Breast epithelium (tissue), 3 donors: Measurements from ENCODE around the gene THAP6.

Experiments used
- POLR2AphosphoS5 ChIP-seq, 3 donors: sonication (generic); formaldehyde crosslinking; IDR thresholded peaks; one replicate each; pipeline ENCODE4 v1.6.1; 2017; ENCODE audit warnings: antibody characterized with exemption in 3 of 3
- TF ChIP-seq, protein P1 (sequence below), 3 donors: fragments of 450-650 bp; IDR thresholded peaks; one replicate each; pipeline ENCODE4 v1.5.1; 2016 to 2017; ENCODE audit warnings: antibody characterized with exemption in 3 of 3, mild to moderate bottlenecking in 3 of 3, moderate library complexity in 3 of 3

DNA sequence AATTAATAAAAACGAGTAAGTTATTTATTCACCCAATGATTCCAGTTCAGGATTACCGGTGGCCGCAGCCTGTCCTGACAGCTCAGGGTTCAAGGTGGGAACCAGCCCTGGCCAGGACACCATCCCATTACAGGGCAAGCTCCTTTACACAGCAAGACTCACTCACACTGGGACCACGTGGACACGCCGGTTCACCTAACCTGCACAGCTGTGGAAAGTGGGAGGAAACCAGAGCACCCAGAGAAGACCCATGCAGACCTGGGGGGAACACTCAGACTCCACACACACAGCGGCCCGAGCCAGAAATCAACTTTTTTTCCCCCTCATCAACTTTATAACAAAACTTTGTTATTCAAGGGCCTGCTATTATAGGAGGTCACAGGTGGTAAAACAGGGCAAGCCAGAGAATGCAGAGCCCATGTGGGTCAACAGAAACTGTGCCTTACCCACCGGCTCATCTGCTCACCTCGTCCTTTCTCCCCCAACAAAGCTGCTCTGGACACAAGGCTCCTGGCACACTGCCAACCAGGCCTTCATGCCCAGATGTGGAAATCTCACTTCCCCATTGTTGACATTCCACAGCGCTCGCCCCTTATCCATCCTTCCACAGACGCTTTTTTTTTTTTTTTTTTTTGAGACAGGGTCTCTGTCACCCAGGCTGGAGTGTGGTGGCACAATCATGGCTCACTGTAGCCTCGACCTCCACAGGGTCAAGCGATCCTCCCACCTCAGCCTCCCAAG is 33.5 kb downstream of the THAP6 start:
- no peak for TF ChIP-seq POLR2AphosphoS5 (IDR thresholded peaks at IDR 0.05)
- TF ChIP-seq, protein P1, sequence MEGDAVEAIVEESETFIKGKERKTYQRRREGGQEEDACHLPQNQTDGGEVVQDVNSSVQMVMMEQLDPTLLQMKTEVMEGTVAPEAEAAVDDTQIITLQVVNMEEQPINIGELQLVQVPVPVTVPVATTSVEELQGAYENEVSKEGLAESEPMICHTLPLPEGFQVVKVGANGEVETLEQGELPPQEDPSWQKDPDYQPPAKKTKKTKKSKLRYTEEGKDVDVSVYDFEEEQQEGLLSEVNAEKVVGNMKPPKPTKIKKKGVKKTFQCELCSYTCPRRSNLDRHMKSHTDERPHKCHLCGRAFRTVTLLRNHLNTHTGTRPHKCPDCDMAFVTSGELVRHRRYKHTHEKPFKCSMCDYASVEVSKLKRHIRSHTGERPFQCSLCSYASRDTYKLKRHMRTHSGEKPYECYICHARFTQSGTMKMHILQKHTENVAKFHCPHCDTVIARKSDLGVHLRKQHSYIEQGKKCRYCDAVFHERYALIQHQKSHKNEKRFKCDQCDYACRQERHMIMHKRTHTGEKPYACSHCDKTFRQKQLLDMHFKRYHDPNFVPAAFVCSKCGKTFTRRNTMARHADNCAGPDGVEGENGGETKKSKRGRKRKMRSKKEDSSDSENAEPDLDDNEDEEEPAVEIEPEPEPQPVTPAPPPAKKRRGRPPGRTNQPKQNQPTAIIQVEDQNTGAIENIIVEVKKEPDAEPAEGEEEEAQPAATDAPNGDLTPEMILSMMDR (IDR thresholded peaks at IDR 0.05), result no peak
